Adrenal gland (tissue), 12 donors: Measurements from ENCODE around the gene NR1D1. TPM values are rescaled to one million over a fixed set of nuclear protein-coding genes. Genes with fewer than 3 reads are reported as not detected.
A peak's percentile ranks its signal among the peaks of the same experiment; 100 is the strongest.

ENCODE experiments used
- DNase-seq, 7 donors: peaks; one replicate each; pipeline ENCODE4 v3.0.0-alpha.2; 2019 to 2020
- H3K27ac ChIP-seq, 5 donors: fragments of 200-600 bp; sonication (generic) in 4 of 5; 1 replicate in 3 of 5; 2 replicates in 2 of 5; pipeline versions ENCODE4 v1.5.1 to v1.8.0; 2016 to 2020; ENCODE audit warnings: mild to moderate bottlenecking in 1 of 5
- H3K27me3 ChIP-seq: fragments of 200-600 bp; 2 replicates; pipeline ENCODE4 v1.8.0; 2021
- H3K36me3 ChIP-seq, 2 donors: fragments of 200-600 bp; replicated peaks in 1 of 2; 1 replicate in 1 of 2; 2 replicates in 1 of 2; pipeline versions ENCODE4 v1.5.1 to v1.8.0; 2018 to 2022
- H3K4me1 ChIP-seq, 2 donors: fragments of 200-600 bp; replicated peaks in 1 of 2; 1 replicate in 1 of 2; 2 replicates in 1 of 2; pipeline versions ENCODE4 v1.5.1 to v1.8.0; 2018 to 2021
- H3K4me3 ChIP-seq, 4 donors: fragments of 200-600 bp; sonication (generic) in 3 of 4; one replicate each; pipeline ENCODE4 v1.5.1; 2016 to 2018
- H3K9me3 ChIP-seq, 3 donors: fragments of 200-600 bp; sonication (generic) in 1 of 3; replicated peaks in 1 of 3; 1 replicate in 2 of 3; 2 replicates in 1 of 3; pipeline versions ENCODE4 v1.5.1 to v1.8.0; 2016 to 2021
- CTCF ChIP-seq, 6 experiments: fragments of 450-650 bp in 4 of 6; fragments of 200-600 bp in 2 of 6; sonication (generic) in 1 of 6; IDR thresholded peaks; 1 replicate in 5 of 6; 2 replicates in 1 of 6; pipeline versions ENCODE4 v1.5.1 to v1.8.0; 2016 to 2021; ENCODE audit warnings: antibody characterized with exemption in 6 of 6, mild to moderate bottlenecking in 2 of 6, moderate library complexity in 1 of 6
- POLR2A ChIP-seq, 2 donors: fragments of 450-650 bp; IDR thresholded peaks; one replicate each; pipeline ENCODE4 v1.6.1; 2017; ENCODE audit warnings: antibody characterized with exemption in 2 of 2, mild to moderate bottlenecking in 2 of 2, moderate library complexity in 1 of 2
- WGBS, 4 donors: extraction: QIAGEN DNeasy Blood & Tissue Kit in 2 of 4; methylation state at CpG; one replicate each; pipeline versions ENCODE4 v1.1.5 to v1.1.7; 2013 to 2017; 5-methylcytosine and 5-hydroxymethylcytosine counted together
- intact Hi-C, 2 donors: fragments of 100-400 bp; cut with DNase I; formaldehyde crosslinking; loops; one replicate each; pipeline versions ENCODE4 v1.14.1 to v1.15.0; 2022 to 2023
- polyA plus RNA-seq, 3 donors: library from polyadenylated mRNA; stranded (reverse); fragments of 200-250 nt in 2 of 3; fragments of 350-450 nt in 1 of 3; fragmentation: Illumina TruSeq in 1 of 3; extraction: RNeasy Lipid Tissue Mini Kit (QIAGEN cat#74804) in 1 of 3; gene quantifications; one replicate each; pipeline ENCODE4 v1.2.3, GENCODE V29; 2013 to 2014
- total RNA-seq, 9 donors: library from RNA; depleted of rRNA in 4 of 9; stranded (reverse); fragments of >200 nt in 4 of 9; fragments of 120-200 nt in 1 of 9; fragmentation: NEBNext Ultra II Directional in 1 of 9; extraction: Animal tissue kit (Norgen Biotek cat#: 25700) in 1 of 9; gene quantifications; one replicate each; pipeline versions ENCODE4 v1.1.0 to v1.2.4, GENCODE V29; 2013 to 2023
- donor health status: healthy with polysubstance abuse.
- donor health status: Bipolar disorder and iron deficiency.
- donor health status: DM: yes; HTN: yes; CAD: no.
- donor health status: DM: no; HTN: no; CAD: no.
- donor health status: DM: no; HTN: no; CAD: no.
- donor health status: DM: yes; HTN: yes; CAD: no.

NR1D1 gene
- total and polyA plus RNA-seq, 12 donors: 3.4 to 69.1 (median 35.5) TPM

GRCh38 chr17:40065769-40066510 is 34.4 kb downstream of the NR1D1 start:
- TF ChIP-seq CTCF (IDR thresholded peaks at IDR 0.05) (no peak), POLR2A (IDR thresholded peaks at IDR 0.05) (no peak)
- H3K36me3 ChIP-seq: no peaks in the 10 kb centered on the region
- peaks cover 50 to 71% of the 10 kb centered on the region in 2 donors for H3K4me1 ChIP-seq
- peak overlapping the region in 1 of 4 donors; percentile 100 for H3K4me3 ChIP-seq
- H3K9me3 ChIP-seq: no peaks in the 10 kb centered on the region
- H3K27ac ChIP-seq: peak overlapping the region; percentile 54 to 96 (median 93)
- no peaks in the 10 kb centered on the region for H3K27me3 ChIP-seq
- intact Hi-C loops: loop anchor here in 1 of 2 donors (10.0 kb wide), 1 partner anchor 99 kb away; no protein-coding TSS in a partner anchor
- 52 to 59% (median 55%) methylated on average over 8 to 11 of the region's 11 CpGs for WGBS, 4 donors
- peak in 1 of 7 donors; percentile 43 for DNase-seq

GRCh38 chr17:40064971-40065768 is 35.2 kb downstream of the NR1D1 start:
- H3K27me3 ChIP-seq: no peaks in the 10 kb centered on the region
- H3K36me3 ChIP-seq: no peaks in the 10 kb centered on the region
- H3K9me3 ChIP-seq: no peaks in the 10 kb centered on the region
- WGBS, 4 donors: 9 to 13% (median 11%) methylated on average over 9 to 10 of the region's 10 CpGs
- TF ChIP-seq CTCF (IDR thresholded peaks at IDR 0.05) (no peak), POLR2A (IDR thresholded peaks at IDR 0.05) (peak in 1 of 2 donors; percentile 62)
- H3K4me1 ChIP-seq: peaks cover 43 to 64% of the 10 kb centered on the region in 2 donors
- peak overlapping the region; percentile 54 to 96 (median 93) for H3K27ac ChIP-seq
- intact Hi-C loops: loop anchor here in 1 of 2 donors (10.0 kb wide), 1 partner anchor 100 kb away; no protein-coding TSS in a partner anchor
- peak in 5 of 7 donors; percentile 51 to 73 (median 62) for DNase-seq
- H3K4me3 ChIP-seq: peak overlapping the region in 2 of 4 donors; percentile 99 to 100

GRCh38 chr17:40063901-40064531 is 36.4 kb downstream of the NR1D1 start:
- peak; percentile 58 to 80 (median 70) for DNase-seq
- TF ChIP-seq POLR2A (IDR thresholded peaks at IDR 0.05): peak in 1 of 2 donors; percentile 57
- no peak for TF ChIP-seq CTCF (IDR thresholded peaks at IDR 0.05)

More at GRCh38 chr17:40063901-40064531, 36.4 kb downstream of the NR1D1 start:
- Histone ChIP-seq H3K9me3 (no peaks in the 10 kb centered on the region), H3K27me3 (no peaks in the 10 kb centered on the region), H3K27ac (peak overlapping the region; percentile 72 to 96 (median 93)), H3K36me3 (no peaks in the 10 kb centered on the region), H3K4me3 (peak overlapping the region; percentile 73 to 100 (median 91)), H3K4me1 (peaks cover 32 to 53% of the 10 kb centered on the region in 2 donors)
- 4 to 19% (median 7%) methylated on average over 8 to 10 of the region's 10 CpGs for WGBS, 4 donors
- intact Hi-C loops: loop anchor here in 1 of 2 donors (10.0 kb wide), 1 partner anchor 101 kb away; no protein-coding TSS in a partner anchor
